ENCODE measurements around the gene PARM1.

The PARM1 gene

GRCh38 chr4:74906771-74907170 is 26.1 kb upstream of the PARM1 start:
- Histone ChIP-seq H3K9me3 (ENCODE audit: control insufficient read depth, insufficient read depth, low read depth, low read length) (no peaks in the 10 kb centered on the region), H3K4me3 (ENCODE audit: low read depth, low read length) (no peak overlapping the region), H3K4me1 (ENCODE audit: control insufficient read depth, insufficient read depth, low read length) (no peaks in the 10 kb centered on the region), H3K27ac (ENCODE audit: extremely low read depth, low read depth, low read length) (no peak overlapping the region), H3K36me3 (ENCODE audit: control insufficient read depth in 2 of 2, insufficient read depth in 1 of 2, low read length in 2 of 2) (no peaks in the 10 kb centered on the region)
- CTCF ChIA-PET, result no interaction called here
- TF ChIP-seq ZNF513 (tag by site-specific recombination; IDR thresholded peaks at IDR 0.05) (no peak), FEZF1 (tag by site-specific recombination; IDR thresholded peaks at IDR 0.05) (no peak)
- POLR2A ChIA-PET, result no interaction called here

- POLR2A ChIA-PET, result no interaction called here
- Histone ChIP-seq H3K36me3 (ENCODE audit: control insufficient read depth in 2 of 2, insufficient read depth in 1 of 2, low read length in 2 of 2) (no peaks in the 10 kb centered on the region), H3K27ac (ENCODE audit: extremely low read depth, low read depth, low read length) (no peak overlapping the region), H3K4me1 (ENCODE audit: control insufficient read depth, insufficient read depth, low read length) (no peaks in the 10 kb centered on the region), H3K4me3 (ENCODE audit: low read depth, low read length) (no peak overlapping the region), H3K9me3 (ENCODE audit: control insufficient read depth, insufficient read depth, low read depth, low read length) (no peaks in the 10 kb centered on the region)
- CTCF ChIA-PET, result interaction anchor here (0.7 kb wide), 1 partner anchor 13 kb away, joined by 4 read pairs; no protein-coding TSS in a partner anchor
- TF ChIP-seq ZBTB44 (tag by site-specific recombination; IDR thresholded peaks at IDR 0.05) (no peak), ZBTB48 (tag by site-specific recombination; IDR thresholded peaks at IDR 0.05) (no peak), ZNF549 (tag by site-specific recombination; IDR thresholded peaks at IDR 0.05) (no peak), ZNF202 (tag by site-specific recombination; IDR thresholded peaks at IDR 0.05; ENCODE audit: borderline replicate concordance) (no peak), BCL11B (tag by site-specific recombination; IDR thresholded peaks at IDR 0.05; ENCODE audit: low read depth) (no peak), ZNF544 (tag by site-specific recombination; IDR thresholded peaks at IDR 0.05) (no peak), PRDM6 (tag by site-specific recombination; IDR thresholded peaks at IDR 0.05) (no peak), RBAK (tag by site-specific recombination; IDR thresholded peaks at IDR 0.05) (no peak), ZNF561 (tag by site-specific recombination; IDR thresholded peaks at IDR 0.05; ENCODE audit: borderline replicate concordance) (no peak)
Measured at GRCh38 chr4:74919783-74920182, 13.1 kb upstream of the PARM1 start.

GRCh38 chr4:74920704-74921103 is 12.2 kb upstream of the PARM1 start:
- Histone ChIP-seq H3K9me3 (ENCODE audit: control insufficient read depth, insufficient read depth, low read depth, low read length) (no peaks in the 10 kb centered on the region), H3K27ac (ENCODE audit: extremely low read depth, low read depth, low read length) (no peak overlapping the region), H3K36me3 (ENCODE audit: control insufficient read depth in 2 of 2, insufficient read depth in 1 of 2, low read length in 2 of 2) (no peaks in the 10 kb centered on the region), H3K4me3 (ENCODE audit: low read depth, low read length) (no peak overlapping the region), H3K4me1 (ENCODE audit: control insufficient read depth, insufficient read depth, low read length) (no peaks in the 10 kb centered on the region)
- POLR2A ChIA-PET, result no interaction called here
- CTCF ChIA-PET, result interaction anchor here (0.6 to 0.7 kb wide), 2 partner anchors 12 to 1159 kb away, joined by 3 to 4 read pairs; no protein-coding TSS in a partner anchor
- TF ChIP-seq ZNF302 (tag by site-specific recombination; IDR thresholded peaks at IDR 0.05; ENCODE audit: low read depth) (no peak), ZNF433 (tag by site-specific recombination; IDR thresholded peaks at IDR 0.05; ENCODE audit: low read depth) (no peak), ZNF157 (tag by site-specific recombination; IDR thresholded peaks at IDR 0.05) (no peak), ZNF473 (tag by site-specific recombination; IDR thresholded peaks at IDR 0.05) (no peak), ZNF211 (tag by site-specific recombination; IDR thresholded peaks at IDR 0.05; ENCODE audit: low read depth) (no peak), WT1 (tag by site-specific recombination; IDR thresholded peaks at IDR 0.05) (no peak), BCL6B (tag by site-specific recombination; IDR thresholded peaks at IDR 0.05) (no peak), YY2 (tag by site-specific recombination; IDR thresholded peaks at IDR 0.05) (no peak), ZNF146 (tag by site-specific recombination; IDR thresholded peaks at IDR 0.05) (no peak), ZNF677 (tag by site-specific recombination; IDR thresholded peaks at IDR 0.05) (no peak), ZNF658 (tag by site-specific recombination; IDR thresholded peaks at IDR 0.05) (no peak), TSHZ1 (tag by site-specific recombination; IDR thresholded peaks at IDR 0.05; ENCODE audit: borderline replicate concordance) (no peak), ZNF701 (tag by site-specific recombination; IDR thresholded peaks at IDR 0.05) (no peak)
